Measurements from ENCODE around the gene DTX3L.

DNA sequence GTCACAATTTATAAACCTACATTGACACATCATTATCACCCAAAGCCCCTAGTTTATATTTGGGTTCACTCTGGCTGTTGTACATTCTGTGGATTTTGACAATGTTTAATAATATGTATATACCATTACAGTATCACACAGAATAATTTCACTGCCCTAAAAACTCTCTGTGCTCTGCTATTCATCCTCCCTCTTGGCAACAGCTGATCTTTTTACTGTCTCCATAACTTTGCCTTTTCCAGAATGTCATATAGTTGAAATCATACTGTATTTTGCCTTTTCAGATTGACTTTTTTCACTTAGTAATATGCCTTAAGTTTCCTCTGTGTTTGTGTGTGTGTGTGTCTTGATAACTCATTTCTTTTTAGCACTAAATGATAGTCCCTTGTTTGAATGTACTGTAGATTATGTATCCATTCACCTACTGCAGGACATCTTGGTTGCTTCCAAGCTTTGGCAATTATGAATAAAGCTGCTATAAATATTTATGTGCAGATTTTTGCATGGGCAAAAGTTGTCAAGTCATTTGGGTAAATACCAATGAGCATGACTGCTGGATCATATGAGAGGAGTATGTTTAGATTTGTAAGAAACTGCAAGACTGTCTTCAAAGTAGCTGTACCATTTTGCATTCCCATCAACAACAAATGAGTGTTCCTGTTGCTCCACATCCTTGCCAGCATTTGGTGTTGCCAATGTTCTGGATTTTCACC lies 22.8 kb downstream of the DTX3L start:
- TF ChIP-seq, protein P1, sequence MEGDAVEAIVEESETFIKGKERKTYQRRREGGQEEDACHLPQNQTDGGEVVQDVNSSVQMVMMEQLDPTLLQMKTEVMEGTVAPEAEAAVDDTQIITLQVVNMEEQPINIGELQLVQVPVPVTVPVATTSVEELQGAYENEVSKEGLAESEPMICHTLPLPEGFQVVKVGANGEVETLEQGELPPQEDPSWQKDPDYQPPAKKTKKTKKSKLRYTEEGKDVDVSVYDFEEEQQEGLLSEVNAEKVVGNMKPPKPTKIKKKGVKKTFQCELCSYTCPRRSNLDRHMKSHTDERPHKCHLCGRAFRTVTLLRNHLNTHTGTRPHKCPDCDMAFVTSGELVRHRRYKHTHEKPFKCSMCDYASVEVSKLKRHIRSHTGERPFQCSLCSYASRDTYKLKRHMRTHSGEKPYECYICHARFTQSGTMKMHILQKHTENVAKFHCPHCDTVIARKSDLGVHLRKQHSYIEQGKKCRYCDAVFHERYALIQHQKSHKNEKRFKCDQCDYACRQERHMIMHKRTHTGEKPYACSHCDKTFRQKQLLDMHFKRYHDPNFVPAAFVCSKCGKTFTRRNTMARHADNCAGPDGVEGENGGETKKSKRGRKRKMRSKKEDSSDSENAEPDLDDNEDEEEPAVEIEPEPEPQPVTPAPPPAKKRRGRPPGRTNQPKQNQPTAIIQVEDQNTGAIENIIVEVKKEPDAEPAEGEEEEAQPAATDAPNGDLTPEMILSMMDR (IDR thresholded peaks at IDR 0.05; ENCODE audit: insufficient read depth, low read length) = no peak
- TF ChIP-seq GABPA (IDR thresholded peaks at IDR 0.05; ENCODE audit: low read depth) = no peak
